ENCODE measurements around the gene GLCCI1.

DNA sequence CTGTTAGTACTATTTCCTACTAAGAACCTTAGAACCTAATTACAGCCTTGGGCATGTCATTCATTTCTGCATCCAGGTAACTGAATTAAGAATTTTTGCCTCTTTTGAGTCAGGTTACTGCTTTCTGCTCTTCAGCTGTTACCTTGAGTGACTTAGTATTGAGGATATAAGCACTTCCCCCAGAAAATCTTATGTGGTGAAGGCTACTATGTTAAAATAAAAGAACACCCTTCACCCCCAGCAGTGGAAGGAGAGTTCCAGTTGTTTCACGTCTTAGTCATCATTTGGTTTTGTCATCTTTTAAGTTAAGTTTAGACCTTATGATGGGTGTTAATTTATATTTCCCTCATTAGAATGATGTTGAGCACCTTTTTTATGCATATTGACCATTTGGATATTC, 82.8 kb downstream of the GLCCI1 start:
- no peak for TF ChIP-seq CTCF (IDR thresholded peaks at IDR 0.05; ENCODE audit: low read depth, low read length, missing input control)
- TF ChIP-seq, protein P1, sequence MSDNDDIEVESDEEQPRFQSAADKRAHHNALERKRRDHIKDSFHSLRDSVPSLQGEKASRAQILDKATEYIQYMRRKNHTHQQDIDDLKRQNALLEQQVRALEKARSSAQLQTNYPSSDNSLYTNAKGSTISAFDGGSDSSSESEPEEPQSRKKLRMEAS (IDR thresholded peaks at IDR 0.05) = no peak
- no peak for TF ChIP-seq REST (IDR thresholded peaks at IDR 0.05)
- no peak for TF ChIP-seq EGR1 (IDR thresholded peaks at IDR 0.05; ENCODE audit: low read depth in 2 of 2)
- TF ChIP-seq, protein P2, sequence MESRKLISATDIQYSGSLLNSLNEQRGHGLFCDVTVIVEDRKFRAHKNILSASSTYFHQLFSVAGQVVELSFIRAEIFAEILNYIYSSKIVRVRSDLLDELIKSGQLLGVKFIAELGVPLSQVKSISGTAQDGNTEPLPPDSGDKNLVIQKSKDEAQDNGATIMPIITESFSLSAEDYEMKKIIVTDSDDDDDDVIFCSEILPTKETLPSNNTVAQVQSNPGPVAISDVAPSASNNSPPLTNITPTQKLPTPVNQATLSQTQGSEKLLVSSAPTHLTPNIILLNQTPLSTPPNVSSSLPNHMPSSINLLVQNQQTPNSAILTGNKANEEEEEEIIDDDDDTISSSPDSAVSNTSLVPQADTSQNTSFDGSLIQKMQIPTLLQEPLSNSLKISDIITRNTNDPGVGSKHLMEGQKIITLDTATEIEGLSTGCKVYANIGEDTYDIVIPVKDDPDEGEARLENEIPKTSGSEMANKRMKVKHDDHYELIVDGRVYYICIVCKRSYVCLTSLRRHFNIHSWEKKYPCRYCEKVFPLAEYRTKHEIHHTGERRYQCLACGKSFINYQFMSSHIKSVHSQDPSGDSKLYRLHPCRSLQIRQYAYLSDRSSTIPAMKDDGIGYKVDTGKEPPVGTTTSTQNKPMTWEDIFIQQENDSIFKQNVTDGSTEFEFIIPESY (IDR thresholded peaks at IDR 0.05) = no peak
- TF ChIP-seq JUND (IDR thresholded peaks at IDR 0.05) = no peak
- no peak for TF ChIP-seq YY1 (IDR thresholded peaks at IDR 0.05)
- TF ChIP-seq TAF1 (conservative IDR thresholded peaks at IDR 0.05) = no peak
- TF ChIP-seq SP1 (IDR thresholded peaks at IDR 0.05) = no peak
- TF ChIP-seq RXRA (IDR thresholded peaks at IDR 0.05) = no peak
- no peak for TF ChIP-seq GABPA (IDR thresholded peaks at IDR 0.05 in 1 of 2, conservative IDR thresholded peaks at IDR 0.05 in 1 of 2)

Data from liver (tissue), 3 donors.